CD8-positive, alpha-beta memory T cell (primary cell): Measurements from ENCODE around the gene HSPB9. TPM values are rescaled to one million over a fixed set of nuclear protein-coding genes. Genes with fewer than 3 reads are reported as not detected.

Experiments
- CTCF ChIA-PET: fragments of 350-600 bp; sonication (Branson Sonifier 250); formaldehyde crosslinking; loops from one replicate; lab custom pipeline; 2021; ENCODE audit warnings: antibody characterized with exemption; lab: Charles Lee
- POLR2A ChIA-PET: fragments of 350-600 bp; sonication (Branson Sonifier 250); formaldehyde crosslinking; loops from one replicate; lab custom pipeline; 2021; ENCODE audit warnings: antibody characterized with exemption; lab: Charles Lee
- DNase-seq, 5 donors: peaks; one replicate each; pipeline versions ENCODE4 v3.0.0 to v3.0.0-alpha.2; 2020 to 2022; ENCODE audit warnings: mixed read lengths in 1 of 5
- H3K27ac ChIP-seq: one replicate; pipeline ENCODE4 v1.7.0; 2013; ENCODE audit warnings: low read depth, mild to moderate bottlenecking, low read length, moderate library complexity
- H3K27me3 ChIP-seq: 2 replicates; pipeline ENCODE4 v1.7.0; 2013; ENCODE audit warnings: low read length, mild to moderate bottlenecking; ENCODE audit not compliant: insufficient read depth, poor library complexity, severe bottlenecking
- H3K36me3 ChIP-seq: 2 replicates; pipeline ENCODE4 v1.7.0; 2013; ENCODE audit warnings: mild to moderate bottlenecking, low read length, moderate library complexity; ENCODE audit not compliant: insufficient read depth
- H3K4me1 ChIP-seq: 2 replicates; pipeline ENCODE4 v1.7.0; 2013; ENCODE audit warnings: mild to moderate bottlenecking, low read length, moderate library complexity; ENCODE audit not compliant: insufficient read depth
- H3K4me3 ChIP-seq: 2 replicates; pipeline ENCODE4 v1.7.0; 2013; ENCODE audit warnings: mild to moderate bottlenecking, low read length
- H3K9me3 ChIP-seq: 2 replicates; pipeline ENCODE4 v1.7.0; 2013; ENCODE audit warnings: mild to moderate bottlenecking, low read length
- H3K27ac Mint-ChIP-seq, 8 donors: one replicate each; pipeline ENCODE4 v1.8.0; 2020 to 2021; ENCODE audit warnings: mixed read lengths in 8 of 8, mild to moderate bottlenecking in 6 of 8, inconsistent platforms in 3 of 8, moderate library complexity in 3 of 8
- H3K27me3 Mint-ChIP-seq, 2 donors: one replicate each; pipeline ENCODE4 v1.8.0; 2020 to 2021; ENCODE audit warnings: mixed read lengths in 2 of 2, mild to moderate bottlenecking in 1 of 2, moderate library complexity in 1 of 2
- H3K36me3 Mint-ChIP-seq, 3 donors: one replicate each; pipeline ENCODE4 v1.8.0; 2020 to 2021; ENCODE audit warnings: mixed read lengths in 3 of 3, inconsistent platforms in 1 of 3, mild to moderate bottlenecking in 1 of 3
- H3K4me1 Mint-ChIP-seq, 3 donors: one replicate each; pipeline ENCODE4 v1.8.0; 2020 to 2021; ENCODE audit warnings: mixed read lengths in 3 of 3, inconsistent platforms in 1 of 3, mild to moderate bottlenecking in 1 of 3
- H3K4me3 Mint-ChIP-seq, 7 donors: one replicate each; pipeline ENCODE4 v1.8.0; 2020 to 2021; ENCODE audit warnings: mixed read lengths in 7 of 7, mild to moderate bottlenecking in 6 of 7, moderate library complexity in 4 of 7, inconsistent platforms in 2 of 7
- H3K9me3 Mint-ChIP-seq, 5 donors: one replicate each; pipeline ENCODE4 v1.8.0; 2020 to 2022; ENCODE audit warnings: mixed read lengths in 5 of 5, mild to moderate bottlenecking in 3 of 5, moderate library complexity in 2 of 5, inconsistent platforms in 1 of 5
- polyA plus RNA-seq: library from polyadenylated mRNA; unstranded; fragments of 300-500 nt; fragmentation: Illumina TruSeq; gene quantifications from one replicate; pipeline ENCODE4 v1.2.3, GENCODE V29; 2021
- total RNA-seq, 2 experiments: library from RNA; stranded (reverse); gene quantifications; one replicate each; pipeline ENCODE4 v1.2.3, GENCODE V29; 2021

The HSPB9 gene
- total and polyA plus RNA-seq, 3 experiments from 2014 or later: 0.11 to 0.15 TPM; not detected in 1

DNA sequence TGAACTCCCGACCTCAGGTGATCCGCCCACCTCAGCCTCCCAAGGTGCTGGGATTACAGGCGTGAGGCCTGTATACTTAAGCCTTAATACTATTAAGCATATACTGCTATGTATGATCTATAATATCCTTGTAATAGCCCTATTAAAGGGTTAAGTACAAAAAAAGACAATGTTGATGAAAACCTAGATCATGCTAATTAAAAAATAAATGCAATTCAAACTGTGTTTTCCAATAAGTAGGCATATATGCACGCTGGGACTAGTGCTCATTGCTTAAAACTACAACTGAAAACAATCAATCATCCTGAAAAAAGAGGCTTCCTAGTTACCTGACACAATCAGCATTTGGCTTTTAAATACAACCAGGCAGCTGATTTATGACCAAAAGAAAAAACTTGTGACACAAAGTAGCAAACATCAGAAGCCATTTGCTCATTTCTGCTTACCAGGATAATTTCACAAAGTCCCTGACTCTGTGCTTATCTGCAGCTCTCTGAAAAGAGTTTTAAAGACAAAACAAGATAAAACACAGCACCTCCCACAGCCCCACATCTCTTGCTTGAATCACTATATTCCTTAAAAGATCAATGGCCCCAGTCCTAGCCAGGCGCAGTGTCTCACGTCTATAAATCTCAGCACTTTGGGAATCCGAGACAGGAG lies 35.4 kb upstream of the HSPB9 start:
- H3K36me3 Mint-ChIP-seq: peaks cover 0 to 2% (median 0%) of the 10 kb centered on the region in 3 donors
- H3K27me3 ChIP-seq: no peaks in the 10 kb centered on the region
- no peak overlapping the region for H3K27ac ChIP-seq
- no peaks in the 10 kb centered on the region for H3K4me1 Mint-ChIP-seq
- H3K4me1 ChIP-seq: no peaks in the 10 kb centered on the region
- DNase-seq: no peak
- no peaks in the 10 kb centered on the region for H3K9me3 ChIP-seq
- ChIA-PET POLR2A (no interaction called here), CTCF (interaction anchor here (0.6 kb wide), 1 partner anchor 16 kb away, joined by 3 read pairs; no protein-coding TSS in a partner anchor)
- no peak overlapping the region for H3K27ac Mint-ChIP-seq
- H3K9me3 Mint-ChIP-seq: no peaks in the 10 kb centered on the region
- H3K27me3 Mint-ChIP-seq: peaks cover 6 to 20% of the 10 kb centered on the region in 2 donors
- H3K4me3 Mint-ChIP-seq: no peak overlapping the region
- H3K4me3 ChIP-seq: no peak overlapping the region
- no peaks in the 10 kb centered on the region for H3K36me3 ChIP-seq

DNA sequence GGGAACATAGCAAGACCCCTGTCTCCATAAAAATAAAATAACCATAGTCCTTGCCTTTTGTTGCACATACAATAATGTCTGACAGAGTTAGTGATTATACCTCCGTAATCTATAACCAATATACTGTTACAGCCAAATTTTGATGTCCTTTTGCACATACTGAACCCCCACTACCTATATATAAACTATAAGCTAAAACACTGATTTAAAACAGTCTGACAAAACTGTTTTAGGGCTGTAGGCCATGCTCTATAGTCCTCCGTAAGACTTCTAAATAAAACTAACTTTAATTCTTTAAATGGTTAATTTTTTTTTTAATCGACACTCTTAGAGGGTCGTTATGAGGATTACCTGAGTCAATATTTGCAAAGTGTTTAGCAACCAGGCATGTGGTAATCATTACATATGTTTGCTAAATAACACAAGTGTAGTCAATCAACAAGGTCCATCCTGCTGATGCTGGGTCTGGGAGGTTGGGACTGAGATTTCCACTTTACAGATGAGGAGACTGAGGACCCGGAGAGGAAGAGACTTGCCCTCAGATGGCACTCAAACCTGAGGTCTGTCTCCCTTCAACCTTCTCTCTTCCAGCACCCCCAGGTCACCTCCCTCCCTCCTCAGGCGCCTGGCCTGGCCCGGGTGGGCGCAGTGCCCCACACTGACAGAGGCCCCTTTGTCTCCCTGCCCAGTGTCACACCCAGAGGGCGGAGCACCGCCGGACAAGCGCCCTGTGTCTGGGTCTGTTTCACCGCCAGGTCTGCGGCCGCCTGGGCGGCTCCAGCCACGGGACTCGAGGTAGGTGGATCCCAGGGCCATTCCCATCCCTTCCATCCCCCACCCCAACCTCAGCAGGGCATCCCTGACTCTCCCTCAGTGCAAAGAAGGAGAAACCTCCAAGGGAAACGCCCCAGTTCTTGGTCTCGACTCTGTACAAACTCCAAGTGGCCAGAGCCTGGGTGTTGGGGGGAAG lies 34.6 kb upstream of the HSPB9 start:
- Histone ChIP-seq H3K27me3 (no peaks in the 10 kb centered on the region), H3K36me3 (no peaks in the 10 kb centered on the region), H3K9me3 (no peaks in the 10 kb centered on the region), H3K4me3 (no peak overlapping the region), H3K27ac (no peak overlapping the region), H3K4me1 (no peaks in the 10 kb centered on the region)
- CTCF ChIA-PET: interaction anchor here (0.6 kb wide), 1 partner anchor 15 kb away, joined by 3 read pairs; no protein-coding TSS in a partner anchor
- no peak for DNase-seq
- POLR2A ChIA-PET: no interaction called here
- no peak overlapping the region for H3K27ac Mint-ChIP-seq
- peaks cover 0 to 2% (median 0%) of the 10 kb centered on the region in 3 donors for H3K36me3 Mint-ChIP-seq
- H3K4me3 Mint-ChIP-seq: no peak overlapping the region
- peaks cover 6 to 25% of the 10 kb centered on the region in 2 donors for H3K27me3 Mint-ChIP-seq
- no peaks in the 10 kb centered on the region for H3K9me3 Mint-ChIP-seq
- no peaks in the 10 kb centered on the region for H3K4me1 Mint-ChIP-seq

GRCh38 chr17:42088736-42089135 lies 33.9 kb upstream of the HSPB9 start:
- H3K4me3 ChIP-seq: no peak overlapping the region
- H3K4me3 Mint-ChIP-seq: no peak overlapping the region
- peaks cover 6 to 25% of the 10 kb centered on the region in 2 donors for H3K27me3 Mint-ChIP-seq
- no peak for DNase-seq
- H3K27ac ChIP-seq: no peak overlapping the region
- no peaks in the 10 kb centered on the region for H3K9me3 Mint-ChIP-seq
- ChIA-PET POLR2A (no interaction called here), CTCF (no interaction called here)
- H3K36me3 Mint-ChIP-seq: peaks cover 0 to 2% (median 0%) of the 10 kb centered on the region in 3 donors
- H3K27ac Mint-ChIP-seq: no peak overlapping the region
- H3K27me3 ChIP-seq: no peaks in the 10 kb centered on the region
- H3K9me3 ChIP-seq: no peaks in the 10 kb centered on the region
- H3K36me3 ChIP-seq: no peaks in the 10 kb centered on the region
- no peaks in the 10 kb centered on the region for H3K4me1 Mint-ChIP-seq
- H3K4me1 ChIP-seq: no peaks in the 10 kb centered on the region

DNA sequence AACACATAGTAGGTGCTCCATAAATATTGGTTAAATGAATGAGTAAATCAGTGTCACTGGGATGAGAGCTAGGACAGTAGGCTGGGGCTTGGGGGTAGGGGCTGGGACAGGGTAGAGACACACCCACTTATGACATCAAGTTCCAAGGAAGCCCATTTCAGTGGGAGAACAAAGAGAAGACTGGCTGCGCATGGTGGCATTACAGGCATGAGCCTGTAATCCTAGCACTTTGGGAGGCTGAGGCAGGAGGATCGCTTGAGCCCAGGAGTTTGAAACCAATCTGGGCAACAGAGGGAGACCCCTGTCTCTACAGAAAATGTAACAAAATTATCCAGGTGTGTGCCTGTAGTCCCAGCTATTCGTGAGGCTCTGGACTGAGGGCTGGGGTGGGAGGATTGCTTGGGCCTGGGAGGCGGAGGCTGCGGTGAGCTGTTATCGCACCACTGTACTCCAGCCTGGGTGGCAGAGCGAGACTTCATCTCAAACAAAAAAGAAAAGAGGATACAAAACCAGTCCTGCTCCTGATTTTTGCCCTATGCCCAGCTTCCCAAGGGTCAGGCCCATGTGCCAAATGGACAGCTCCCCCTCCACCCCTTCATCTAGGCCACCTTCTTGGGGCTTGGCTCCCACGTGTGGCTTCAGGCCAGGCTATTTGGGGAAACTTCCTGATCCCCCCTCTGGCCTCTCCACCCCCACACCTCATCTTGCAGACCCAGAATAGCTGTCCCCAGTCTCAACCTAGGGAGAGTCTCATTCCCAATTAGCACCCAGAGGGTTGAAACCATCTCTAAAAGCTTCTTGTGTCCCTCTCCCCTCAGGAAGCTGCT lies 31.4 kb upstream of the HSPB9 start:
- POLR2A ChIA-PET: no interaction called here

GRCh38 chr17:42092939-42093338 lies 29.7 kb upstream of the HSPB9 start:
- peaks cover 3% of the 10 kb centered on the region for H3K4me1 ChIP-seq
- ChIA-PET POLR2A (no interaction called here), CTCF (no interaction called here)
- H3K27me3 ChIP-seq: peaks cover 17% of the 10 kb centered on the region
- H3K4me3 ChIP-seq: no peak overlapping the region
- Mint-ChIP-seq H3K9me3 (no peaks in the 10 kb centered on the region), H3K27me3 (peaks cover 21 to 51% of the 10 kb centered on the region in 2 donors), H3K27ac (no peak overlapping the region), H3K4me1 (peaks cover 3 to 5% (median 4%) of the 10 kb centered on the region in 3 donors), H3K36me3 (peaks cover 0 to 2% (median 0%) of the 10 kb centered on the region in 3 donors), H3K4me3 (no peak overlapping the region)
- DNase-seq: no peak
- no peak overlapping the region for H3K27ac ChIP-seq
- H3K36me3 ChIP-seq: no peaks in the 10 kb centered on the region
- no peaks in the 10 kb centered on the region for H3K9me3 ChIP-seq

More for the DNA sequence above, 31.4 kb upstream of the HSPB9 start:
- H3K27me3 Mint-ChIP-seq: peaks cover 15 to 38% of the 10 kb centered on the region in 2 donors
- CTCF ChIA-PET: interaction anchor here (0.8 to 1.4 kb wide), 3 partner anchors 20 to 25 kb away, joined by 3 to 7 read pairs (median 3); no protein-coding TSS in a partner anchor
- H3K27ac Mint-ChIP-seq: no peak overlapping the region
- no peaks in the 10 kb centered on the region for H3K4me1 ChIP-seq
- no peaks in the 10 kb centered on the region for H3K9me3 ChIP-seq
- H3K27ac ChIP-seq: no peak overlapping the region
- no peak overlapping the region for H3K4me3 Mint-ChIP-seq
- H3K4me1 Mint-ChIP-seq: no peaks in the 10 kb centered on the region
- no peaks in the 10 kb centered on the region for H3K9me3 Mint-ChIP-seq
- H3K36me3 Mint-ChIP-seq: peaks cover 0 to 2% (median 0%) of the 10 kb centered on the region in 3 donors
- no peaks in the 10 kb centered on the region for H3K36me3 ChIP-seq
- no peak overlapping the region for H3K4me3 ChIP-seq
- no peak for DNase-seq
- no peaks in the 10 kb centered on the region for H3K27me3 ChIP-seq

GRCh38 chr17:42094375-42095069 lies 28.1 kb upstream of the HSPB9 start:
- ChIA-PET POLR2A (no interaction called here), CTCF (interaction anchor here (1.1 kb wide), 1 partner anchor 27 kb away, joined by 3 read pairs; no protein-coding TSS in a partner anchor)
- Mint-ChIP-seq H3K27ac (no peak overlapping the region), H3K27me3 (peaks cover 20 to 46% of the 10 kb centered on the region in 2 donors), H3K9me3 (no peaks in the 10 kb centered on the region), H3K4me1 (peaks cover 5 to 8% (median 6%) of the 10 kb centered on the region in 3 donors), H3K36me3 (no peaks in the 10 kb centered on the region), H3K4me3 (no peak overlapping the region)
- Histone ChIP-seq H3K4me1 (peaks cover 6% of the 10 kb centered on the region), H3K4me3 (no peak overlapping the region), H3K27ac (no peak overlapping the region), H3K9me3 (no peaks in the 10 kb centered on the region), H3K36me3 (no peaks in the 10 kb centered on the region), H3K27me3 (peaks cover 19% of the 10 kb centered on the region)
- no peak for DNase-seq
